ENCODE data around the gene KL.

Gene KL

GRCh38 chr13:32984857-32985626 lies 31.2 kb upstream of the KL start:
- Histone ChIP-seq H3K36me3 (ENCODE audit: control insufficient read depth in 1 of 2, insufficient read depth in 2 of 2, low read length in 2 of 2) (no peaks in the 10 kb centered on the region), H3K9me3 (ENCODE audit: control insufficient read depth in 1 of 2, low read length in 2 of 2) (peaks cover 0 to 3% of the 10 kb centered on the region in 2 donors), H3K27ac (ENCODE audit: low read length) (no peak overlapping the region), H3K4me1 (ENCODE audit: control insufficient read depth in 1 of 2, insufficient read depth in 2 of 2, low read length in 2 of 2) (peaks cover 0 to 7% of the 10 kb centered on the region in 2 donors), H3K27me3 (ENCODE audit: low read depth, low read length) (no peaks in the 10 kb centered on the region), H3K4me3 (ENCODE audit: low read depth in 1 of 2, low read length in 2 of 2) (no peak overlapping the region)

- Histone ChIP-seq H3K36me3 (ENCODE audit: control insufficient read depth in 1 of 2, insufficient read depth in 2 of 2, low read length in 2 of 2) (no peaks in the 10 kb centered on the region), H3K4me3 (ENCODE audit: low read depth in 1 of 2, low read length in 2 of 2) (no peak overlapping the region), H3K9me3 (ENCODE audit: control insufficient read depth in 1 of 2, low read length in 2 of 2) (peaks cover 0 to 3% of the 10 kb centered on the region in 2 donors), H3K27ac (ENCODE audit: low read length) (no peak overlapping the region), H3K27me3 (ENCODE audit: low read depth, low read length) (no peaks in the 10 kb centered on the region), H3K4me1 (ENCODE audit: control insufficient read depth in 1 of 2, insufficient read depth in 2 of 2, low read length in 2 of 2) (peaks cover 0 to 7% of the 10 kb centered on the region in 2 donors)
Measured at GRCh38 chr13:32986552-32986951, 29.7 kb upstream of the KL start.

- Histone ChIP-seq H3K9me3 (ENCODE audit: control insufficient read depth in 1 of 2, low read length in 2 of 2) (peaks cover 0 to 3% of the 10 kb centered on the region in 2 donors), H3K36me3 (ENCODE audit: control insufficient read depth in 1 of 2, insufficient read depth in 2 of 2, low read length in 2 of 2) (no peaks in the 10 kb centered on the region), H3K4me1 (ENCODE audit: control insufficient read depth in 1 of 2, insufficient read depth in 2 of 2, low read length in 2 of 2) (peaks cover 0 to 7% of the 10 kb centered on the region in 2 donors), H3K27me3 (ENCODE audit: low read depth, low read length) (no peaks in the 10 kb centered on the region), H3K4me3 (ENCODE audit: low read depth in 1 of 2, low read length in 2 of 2) (no peak overlapping the region), H3K27ac (ENCODE audit: low read length) (no peak overlapping the region)
Measured at GRCh38 chr13:32987462-32987861, 28.8 kb upstream of the KL start.

GRCh38 chr13:32988608-32989289 lies 27.5 kb upstream of the KL start:
- Histone ChIP-seq H3K27ac (ENCODE audit: low read length) (no peak overlapping the region), H3K9me3 (ENCODE audit: control insufficient read depth in 1 of 2, low read length in 2 of 2) (peaks cover 0 to 3% of the 10 kb centered on the region in 2 donors), H3K4me3 (ENCODE audit: low read depth in 1 of 2, low read length in 2 of 2) (peak overlapping the region; percentile 16 to 38), H3K4me1 (ENCODE audit: control insufficient read depth in 1 of 2, insufficient read depth in 2 of 2, low read length in 2 of 2) (peaks cover 0 to 7% of the 10 kb centered on the region in 2 donors), H3K27me3 (ENCODE audit: low read depth, low read length) (no peaks in the 10 kb centered on the region), H3K36me3 (ENCODE audit: control insufficient read depth in 1 of 2, insufficient read depth in 2 of 2, low read length in 2 of 2) (no peaks in the 10 kb centered on the region)

- Histone ChIP-seq H3K27me3 (ENCODE audit: low read depth, low read length) (no peaks in the 10 kb centered on the region), H3K9me3 (ENCODE audit: control insufficient read depth in 1 of 2, low read length in 2 of 2) (peaks cover 0 to 3% of the 10 kb centered on the region in 2 donors), H3K4me1 (ENCODE audit: control insufficient read depth in 1 of 2, insufficient read depth in 2 of 2, low read length in 2 of 2) (peaks cover 0 to 7% of the 10 kb centered on the region in 2 donors), H3K36me3 (ENCODE audit: control insufficient read depth in 1 of 2, insufficient read depth in 2 of 2, low read length in 2 of 2) (no peaks in the 10 kb centered on the region), H3K4me3 (ENCODE audit: low read depth in 1 of 2, low read length in 2 of 2) (no peak overlapping the region), H3K27ac (ENCODE audit: low read length) (no peak overlapping the region)
Measured at GRCh38 chr13:32989290-32989667, 26.9 kb upstream of the KL start.

GRCh38 chr13:32989942-32990341 lies 26.3 kb upstream of the KL start:
- Histone ChIP-seq H3K4me3 (ENCODE audit: low read depth in 1 of 2, low read length in 2 of 2) (no peak overlapping the region), H3K4me1 (ENCODE audit: control insufficient read depth in 1 of 2, insufficient read depth in 2 of 2, low read length in 2 of 2) (peaks cover 0 to 7% of the 10 kb centered on the region in 2 donors), H3K9me3 (ENCODE audit: control insufficient read depth in 1 of 2, low read length in 2 of 2) (peaks cover 0 to 3% of the 10 kb centered on the region in 2 donors), H3K27ac (ENCODE audit: low read length) (no peak overlapping the region), H3K27me3 (ENCODE audit: low read depth, low read length) (no peaks in the 10 kb centered on the region), H3K36me3 (ENCODE audit: control insufficient read depth in 1 of 2, insufficient read depth in 2 of 2, low read length in 2 of 2) (no peaks in the 10 kb centered on the region)

GRCh38 chr13:32993145-32993544 lies 23.1 kb upstream of the KL start:
- no peaks in the 10 kb centered on the region for H3K9me3 ChIP-seq (ENCODE audit: control insufficient read depth in 1 of 2, low read length in 2 of 2)
- no peak overlapping the region for H3K4me3 ChIP-seq (ENCODE audit: low read depth in 1 of 2, low read length in 2 of 2)
- H3K36me3 ChIP-seq (ENCODE audit: control insufficient read depth in 1 of 2, insufficient read depth in 2 of 2, low read length in 2 of 2) = no peaks in the 10 kb centered on the region
- H3K27me3 ChIP-seq (ENCODE audit: low read depth, low read length) = no peaks in the 10 kb centered on the region
- peaks cover 0 to 7% of the 10 kb centered on the region in 2 donors for H3K4me1 ChIP-seq (ENCODE audit: control insufficient read depth in 1 of 2, insufficient read depth in 2 of 2, low read length in 2 of 2)
- H3K27ac ChIP-seq (ENCODE audit: low read length) = no peak overlapping the region

GRCh38 chr13:32997399-32997798 lies 18.8 kb upstream of the KL start:
- H3K36me3 ChIP-seq (ENCODE audit: control insufficient read depth in 1 of 2, insufficient read depth in 2 of 2, low read length in 2 of 2) = no peaks in the 10 kb centered on the region
- no peaks in the 10 kb centered on the region for H3K4me1 ChIP-seq (ENCODE audit: control insufficient read depth in 1 of 2, insufficient read depth in 2 of 2, low read length in 2 of 2)
- no peak overlapping the region for H3K4me3 ChIP-seq (ENCODE audit: low read depth in 1 of 2, low read length in 2 of 2)
- H3K27me3 ChIP-seq (ENCODE audit: low read depth, low read length) = no peaks in the 10 kb centered on the region
- no peak overlapping the region for H3K27ac ChIP-seq (ENCODE audit: low read length)
- no peaks in the 10 kb centered on the region for H3K9me3 ChIP-seq (ENCODE audit: control insufficient read depth in 1 of 2, low read length in 2 of 2)

- Histone ChIP-seq H3K36me3 (ENCODE audit: control insufficient read depth in 1 of 2, insufficient read depth in 2 of 2, low read length in 2 of 2) (no peaks in the 10 kb centered on the region), H3K4me1 (ENCODE audit: control insufficient read depth in 1 of 2, insufficient read depth in 2 of 2, low read length in 2 of 2) (no peaks in the 10 kb centered on the region), H3K4me3 (ENCODE audit: low read depth in 1 of 2, low read length in 2 of 2) (no peak overlapping the region), H3K27me3 (ENCODE audit: low read depth, low read length) (no peaks in the 10 kb centered on the region), H3K9me3 (ENCODE audit: control insufficient read depth in 1 of 2, low read length in 2 of 2) (no peaks in the 10 kb centered on the region), H3K27ac (ENCODE audit: low read length) (no peak overlapping the region)
Measured at GRCh38 chr13:32998966-32999365, 17.3 kb upstream of the KL start.

GRCh38 chr13:33000365-33000764 lies 15.9 kb upstream of the KL start:
- Histone ChIP-seq H3K36me3 (ENCODE audit: control insufficient read depth in 1 of 2, insufficient read depth in 2 of 2, low read length in 2 of 2) (no peaks in the 10 kb centered on the region), H3K9me3 (ENCODE audit: control insufficient read depth in 1 of 2, low read length in 2 of 2) (no peaks in the 10 kb centered on the region), H3K4me3 (ENCODE audit: low read depth in 1 of 2, low read length in 2 of 2) (no peak overlapping the region), H3K4me1 (ENCODE audit: control insufficient read depth in 1 of 2, insufficient read depth in 2 of 2, low read length in 2 of 2) (no peaks in the 10 kb centered on the region), H3K27ac (ENCODE audit: low read length) (no peak overlapping the region), H3K27me3 (ENCODE audit: low read depth, low read length) (no peaks in the 10 kb centered on the region)

GRCh38 chr13:33003458-33004019 lies 12.7 kb upstream of the KL start:
- Histone ChIP-seq H3K4me3 (ENCODE audit: low read depth in 1 of 2, low read length in 2 of 2) (no peak overlapping the region), H3K27ac (ENCODE audit: low read length) (no peak overlapping the region), H3K4me1 (ENCODE audit: control insufficient read depth in 1 of 2, insufficient read depth in 2 of 2, low read length in 2 of 2) (no peaks in the 10 kb centered on the region), H3K36me3 (ENCODE audit: control insufficient read depth in 1 of 2, insufficient read depth in 2 of 2, low read length in 2 of 2) (no peaks in the 10 kb centered on the region), H3K9me3 (ENCODE audit: control insufficient read depth in 1 of 2, low read length in 2 of 2) (peaks cover 7 to 11% of the 10 kb centered on the region in 2 donors), H3K27me3 (ENCODE audit: low read depth, low read length) (no peaks in the 10 kb centered on the region)
